ENCODE data around the gene ARSK.

Gene ARSK

DNA sequence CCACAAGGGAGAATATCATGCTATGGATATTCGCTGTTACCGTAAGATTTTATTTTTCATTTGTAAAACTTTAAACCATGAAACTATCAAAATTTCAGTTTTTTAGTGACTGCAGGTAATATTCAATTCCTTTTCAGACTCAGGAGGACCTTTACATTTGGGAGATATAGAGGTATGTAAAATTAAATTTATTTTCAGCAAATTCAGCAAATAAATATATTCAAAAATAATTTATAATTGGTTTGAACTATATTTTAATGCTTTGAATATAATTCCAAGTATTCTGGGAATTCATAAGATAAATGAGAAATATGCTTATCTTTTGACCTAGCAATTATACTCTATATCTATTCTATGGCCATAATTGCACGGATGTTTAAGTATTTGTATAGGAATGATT, 99.3 kb downstream of the ARSK start:
- no peak overlapping the region for H3K4me3 ChIP-seq (ENCODE audit: low read length in 2 of 2)
- H3K4me1 ChIP-seq (ENCODE audit: control insufficient read depth in 2 of 2, insufficient read depth in 2 of 2, low read length in 2 of 2), result no peaks in the 10 kb centered on the region
- H3K27me3 ChIP-seq (ENCODE audit: control insufficient read depth in 2 of 2, insufficient read depth in 2 of 2, low read length in 2 of 2), result no peaks in the 10 kb centered on the region
- H3K9me3 ChIP-seq (ENCODE audit: control insufficient read depth in 2 of 2, low read length in 2 of 2), result no peaks in the 10 kb centered on the region
- no peak overlapping the region for H3K27ac ChIP-seq (ENCODE audit: low read depth in 2 of 2, low read length in 2 of 2)
- H3K9ac ChIP-seq (ENCODE audit: low read depth in 1 of 2, low read length in 2 of 2), result no peak overlapping the region
- no peaks in the 10 kb centered on the region for H3K36me3 ChIP-seq (ENCODE audit: control insufficient read depth in 2 of 2, insufficient read depth in 2 of 2, low read length in 2 of 2)
